ENCODE results near the gene SIRPB1. TPM values are rescaled to one million over a fixed set of nuclear protein-coding genes. Genes with fewer than 3 reads are reported as not detected.

SIRPB1 gene
- total and polyA plus RNA-seq, 3 donors from 2014 or later, result 0.84 to 1.9 TPM; not detected in 1

Small RNA genes within 50 kb of the gene (small RNA-seq; reads per million reads assigned to genes)
- 0 reads per million in 2 donors for gene RN7SL561P

Other genes starting within 250 kb of the SIRPB1 start
- 100 to 1,000 TPM in 1 of 2 donors, 10 to 100 TPM in 1; 90.9 to 122 TPM for gene FKBP1A, start 227.0 kb downstream of the SIRPB1 start, total RNA-seq
- gene FKBP1A, start 227.0 kb downstream of the SIRPB1 start, polyA plus RNA-seq (ENCODE audit: insufficient read depth, low read depth, low replicate concordance), result 182 TPM
- 10 to 100 TPM; 61.8 to 63.9 TPM for gene NSFL1C, start 153.2 kb downstream of the SIRPB1 start, total RNA-seq
- gene NSFL1C, start 153.2 kb downstream of the SIRPB1 start, polyA plus RNA-seq (ENCODE audit: insufficient read depth, low read depth, low replicate concordance), result 107 TPM
- gene SIRPB2, start 128.6 kb downstream of the SIRPB1 start, total RNA-seq, result 1 to 10 TPM in 1 of 2 donors, under 1 TPM in 1; 0.63 to 3.3 TPM
- gene SIRPB2, start 128.6 kb downstream of the SIRPB1 start, polyA plus RNA-seq (ENCODE audit: insufficient read depth, low read depth, low replicate concordance), result 1.5 TPM
- gene SIRPD, start 62.3 kb downstream of the SIRPB1 start, total RNA-seq, result 10 to 100 TPM; 19.1 to 46.7 TPM
- gene SIRPD, start 62.3 kb downstream of the SIRPB1 start, polyA plus RNA-seq (ENCODE audit: insufficient read depth, low read depth, low replicate concordance), result 91.3 TPM
- gene SIRPG, start 37.8 kb upstream of the SIRPB1 start, total RNA-seq, result 1 to 10 TPM; 1.1 to 3.4 TPM
- 13.9 TPM for gene SIRPG, start 37.8 kb upstream of the SIRPB1 start, polyA plus RNA-seq (ENCODE audit: insufficient read depth, low read depth, low replicate concordance)

Data from testis (tissue), 3 donors.